ENCODE measurements around the gene PLET1. TPM values are rescaled to one million over a fixed set of nuclear protein-coding genes. Genes with fewer than 3 reads are reported as not detected.
A peak's percentile ranks its signal among the peaks of the same experiment; 100 is the strongest.

Gene PLET1
- total and polyA plus RNA-seq, 3 experiments from 2014 or later: not detected

DNA sequence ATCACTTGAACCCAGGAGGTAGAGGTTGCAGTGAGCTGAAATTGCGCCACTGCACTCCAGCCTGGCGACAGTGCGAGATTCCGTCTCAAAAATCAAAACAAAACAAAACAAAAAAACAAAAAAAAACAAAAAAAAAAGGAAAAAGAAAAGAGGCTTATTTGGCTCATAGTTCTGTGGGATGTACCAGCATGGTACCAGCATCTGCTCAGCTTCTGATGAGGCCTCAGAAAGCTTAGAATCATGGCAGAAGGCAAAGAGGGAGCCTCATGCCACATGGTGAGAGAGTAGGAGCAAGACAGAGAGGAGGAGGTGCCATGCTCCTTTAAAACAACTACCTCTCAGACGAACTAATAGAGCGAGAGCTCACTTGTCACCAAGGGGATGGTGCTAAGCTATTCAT, 45.0 kb downstream of the PLET1 start:
- Histone ChIP-seq H3K36me3 (ENCODE audit: insufficient read depth, low read length) (no peaks in the 10 kb centered on the region), H3K27me3 (ENCODE audit: insufficient read depth, low read length, poor library complexity, severe bottlenecking) (no peaks in the 10 kb centered on the region), H3K9me3 (ENCODE audit: low read length) (no peaks in the 10 kb centered on the region), H3K4me3 (ENCODE audit: low read length) (no peak overlapping the region), H3K27ac (ENCODE audit: low read depth, low read length) (no peak overlapping the region), H3K4me1 (ENCODE audit: insufficient read depth, low read length) (no peaks in the 10 kb centered on the region)
- Mint-ChIP-seq H3K9me3 (no peaks in the 10 kb centered on the region), H3K27ac (no peak overlapping the region), H3K4me1 (peaks cover 4 to 8% (median 5%) of the 10 kb centered on the region in 3 donors), H3K36me3 (no peaks in the 10 kb centered on the region), H3K27me3 (peaks cover 0 to 9% of the 10 kb centered on the region in 2 donors), H3K4me3 (no peak overlapping the region)
- ChIA-PET POLR2A (no interaction called here), CTCF (interaction anchor here (3.4 kb wide), 1 partner anchor 65 kb away, joined by 20 read pairs; no protein-coding TSS in a partner anchor)
- DNase-seq: no peak

DNA sequence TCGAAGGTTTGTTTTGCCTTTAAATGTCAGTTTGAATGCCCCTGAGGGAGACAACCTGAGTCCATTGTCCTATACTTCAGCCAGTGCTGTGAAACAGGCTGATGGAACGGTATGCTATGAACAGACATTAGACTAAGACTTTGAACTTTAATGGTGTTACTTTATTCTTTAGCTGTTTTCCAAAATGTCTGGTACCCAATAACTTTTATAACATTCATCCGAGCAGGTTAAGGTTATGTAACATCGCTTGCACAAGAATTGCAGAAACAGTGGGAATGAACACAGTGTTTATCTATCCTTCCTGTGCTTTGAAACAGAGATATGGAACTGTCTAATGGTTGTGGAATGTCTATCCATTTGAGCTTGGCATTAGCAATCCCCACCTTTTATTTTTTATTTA, 46.9 kb downstream of the PLET1 start:
- DNase-seq: no peak
- CTCF ChIA-PET: interaction anchor here (3.4 kb wide), 1 partner anchor 66 kb away, joined by 20 read pairs; no protein-coding TSS in a partner anchor
- peaks cover 0 to 15% of the 10 kb centered on the region in 2 donors for H3K27me3 Mint-ChIP-seq
- no peak overlapping the region for H3K4me3 ChIP-seq (ENCODE audit: low read length)
- no peaks in the 10 kb centered on the region for H3K27me3 ChIP-seq (ENCODE audit: insufficient read depth, low read length, poor library complexity, severe bottlenecking)
- H3K36me3 Mint-ChIP-seq: no peaks in the 10 kb centered on the region
- POLR2A ChIA-PET: no interaction called here
- no peak overlapping the region for H3K4me3 Mint-ChIP-seq
- H3K27ac ChIP-seq (ENCODE audit: low read depth, low read length): no peak overlapping the region
- no peaks in the 10 kb centered on the region for H3K9me3 ChIP-seq (ENCODE audit: low read length)
- H3K4me1 Mint-ChIP-seq: peaks cover 0 to 5% (median 0%) of the 10 kb centered on the region in 3 donors
- no peaks in the 10 kb centered on the region for H3K36me3 ChIP-seq (ENCODE audit: insufficient read depth, low read length)
- H3K9me3 Mint-ChIP-seq: no peaks in the 10 kb centered on the region
- no peaks in the 10 kb centered on the region for H3K4me1 ChIP-seq (ENCODE audit: insufficient read depth, low read length)
- no peak overlapping the region for H3K27ac Mint-ChIP-seq

DNA sequence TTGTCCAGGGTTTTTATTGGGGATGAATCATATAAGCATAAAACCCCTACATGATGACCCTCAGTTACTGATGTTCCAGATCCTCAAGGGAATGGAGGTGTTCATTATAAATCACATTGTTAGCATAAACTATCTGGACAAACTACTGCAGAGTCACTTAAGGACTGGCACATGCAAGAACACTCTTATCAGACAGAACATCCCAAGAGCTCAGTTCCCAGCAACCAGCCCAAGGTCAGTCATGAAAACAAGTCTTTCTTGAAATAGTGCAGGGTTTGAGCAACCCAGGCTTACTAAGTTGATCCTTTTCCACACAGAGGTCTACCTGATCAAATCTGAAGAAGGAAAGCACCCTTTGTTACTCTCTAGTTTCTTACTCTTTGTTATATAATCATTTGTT, 48.0 kb downstream of the PLET1 start:
- no peak for DNase-seq
- ChIA-PET CTCF (interaction anchor here (0.6 to 3.4 kb wide), 3 partner anchors 68 to 343 kb away, joined by 3 to 20 read pairs (median 3); no protein-coding TSS in a partner anchor), POLR2A (no interaction called here)
- no peaks in the 10 kb centered on the region for H3K36me3 Mint-ChIP-seq
- H3K4me1 ChIP-seq (ENCODE audit: insufficient read depth, low read length): no peaks in the 10 kb centered on the region
- no peaks in the 10 kb centered on the region for H3K36me3 ChIP-seq (ENCODE audit: insufficient read depth, low read length)
- peaks cover 2 to 20% of the 10 kb centered on the region in 2 donors for H3K27me3 Mint-ChIP-seq
- no peak overlapping the region for H3K4me3 Mint-ChIP-seq
- no peaks in the 10 kb centered on the region for H3K9me3 ChIP-seq (ENCODE audit: low read length)
- no peak overlapping the region for H3K4me3 ChIP-seq (ENCODE audit: low read length)
- H3K9me3 Mint-ChIP-seq: no peaks in the 10 kb centered on the region
- H3K27me3 ChIP-seq (ENCODE audit: insufficient read depth, low read length, poor library complexity, severe bottlenecking): no peaks in the 10 kb centered on the region
- peaks cover 0 to 5% (median 0%) of the 10 kb centered on the region in 3 donors for H3K4me1 Mint-ChIP-seq
- H3K27ac Mint-ChIP-seq: no peak overlapping the region
- no peak overlapping the region for H3K27ac ChIP-seq (ENCODE audit: low read depth, low read length)

DNA sequence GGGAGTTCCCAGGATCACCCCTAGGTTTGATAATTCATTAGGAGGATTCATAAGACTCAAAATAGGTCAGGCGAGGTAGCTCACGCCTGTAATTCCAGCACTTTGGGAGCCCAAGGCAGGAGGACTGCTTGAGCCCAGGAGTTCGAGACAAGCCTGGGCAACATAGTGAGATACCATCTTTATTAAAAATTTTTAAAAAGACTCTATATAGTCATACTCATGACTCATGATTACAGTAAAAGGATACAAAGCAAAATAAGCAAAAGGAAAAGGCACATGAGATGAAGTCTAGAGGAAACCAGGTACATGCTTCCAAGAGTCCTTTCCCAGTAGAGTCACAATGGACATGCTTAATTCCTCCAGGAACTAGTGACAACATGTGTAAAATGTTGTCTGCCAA, 48.4 kb downstream of the PLET1 start:
- no peak overlapping the region for H3K4me3 ChIP-seq (ENCODE audit: low read length)
- Mint-ChIP-seq H3K4me1 (peaks cover 0 to 5% (median 0%) of the 10 kb centered on the region in 3 donors), H3K27me3 (peaks cover 2 to 20% of the 10 kb centered on the region in 2 donors), H3K4me3 (no peak overlapping the region), H3K27ac (no peak overlapping the region), H3K36me3 (no peaks in the 10 kb centered on the region), H3K9me3 (no peaks in the 10 kb centered on the region)
- no peaks in the 10 kb centered on the region for H3K4me1 ChIP-seq (ENCODE audit: insufficient read depth, low read length)
- H3K27ac ChIP-seq (ENCODE audit: low read depth, low read length): no peak overlapping the region
- no peaks in the 10 kb centered on the region for H3K36me3 ChIP-seq (ENCODE audit: insufficient read depth, low read length)
- no peak for DNase-seq
- H3K27me3 ChIP-seq (ENCODE audit: insufficient read depth, low read length, poor library complexity, severe bottlenecking): no peaks in the 10 kb centered on the region
- CTCF ChIA-PET: interaction anchor here (0.6 to 0.8 kb wide), 2 partner anchors 68 to 344 kb away, joined by 3 read pairs; no protein-coding TSS in a partner anchor
- POLR2A ChIA-PET: no interaction called here
- H3K9me3 ChIP-seq (ENCODE audit: low read length): no peaks in the 10 kb centered on the region

DNA sequence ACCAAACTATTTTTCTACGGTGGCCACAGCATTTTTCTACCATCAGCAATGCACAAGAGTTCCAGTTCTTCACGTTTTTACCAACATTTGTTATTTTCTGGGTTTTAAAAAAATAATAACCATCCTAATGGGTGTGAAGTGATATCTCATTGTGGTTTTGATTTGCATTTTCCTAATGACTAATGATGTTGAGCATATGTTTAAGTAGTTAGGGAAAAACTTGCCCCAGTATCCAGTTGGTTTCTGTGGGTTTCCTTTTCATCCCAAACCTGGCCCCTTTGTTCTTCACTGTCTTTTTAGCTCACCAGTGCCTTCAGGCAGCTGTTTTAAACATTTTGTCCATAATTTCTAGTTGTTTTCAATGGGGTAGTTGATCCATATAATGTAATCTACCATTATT, 49.1 kb downstream of the PLET1 start:
- Histone ChIP-seq H3K27ac (ENCODE audit: low read depth, low read length) (no peak overlapping the region), H3K27me3 (ENCODE audit: insufficient read depth, low read length, poor library complexity, severe bottlenecking) (no peaks in the 10 kb centered on the region), H3K4me3 (ENCODE audit: low read length) (no peak overlapping the region), H3K9me3 (ENCODE audit: low read length) (no peaks in the 10 kb centered on the region), H3K36me3 (ENCODE audit: insufficient read depth, low read length) (no peaks in the 10 kb centered on the region), H3K4me1 (ENCODE audit: insufficient read depth, low read length) (no peaks in the 10 kb centered on the region)
- CTCF ChIA-PET: no interaction called here
- POLR2A ChIA-PET: no interaction called here
- peaks cover 0 to 5% (median 0%) of the 10 kb centered on the region in 3 donors for H3K4me1 Mint-ChIP-seq
- H3K27me3 Mint-ChIP-seq: peaks cover 2 to 24% of the 10 kb centered on the region in 2 donors
- H3K27ac Mint-ChIP-seq: no peak overlapping the region
- peaks cover 0 to 4% (median 0%) of the 10 kb centered on the region in 3 donors for H3K36me3 Mint-ChIP-seq
- no peak for DNase-seq
- peak overlapping the region in 1 of 7 donors; percentile 17 for H3K4me3 Mint-ChIP-seq
- H3K9me3 Mint-ChIP-seq: peaks cover 0 to under 1% (median 0%) of the 10 kb centered on the region in 5 donors

DNA sequence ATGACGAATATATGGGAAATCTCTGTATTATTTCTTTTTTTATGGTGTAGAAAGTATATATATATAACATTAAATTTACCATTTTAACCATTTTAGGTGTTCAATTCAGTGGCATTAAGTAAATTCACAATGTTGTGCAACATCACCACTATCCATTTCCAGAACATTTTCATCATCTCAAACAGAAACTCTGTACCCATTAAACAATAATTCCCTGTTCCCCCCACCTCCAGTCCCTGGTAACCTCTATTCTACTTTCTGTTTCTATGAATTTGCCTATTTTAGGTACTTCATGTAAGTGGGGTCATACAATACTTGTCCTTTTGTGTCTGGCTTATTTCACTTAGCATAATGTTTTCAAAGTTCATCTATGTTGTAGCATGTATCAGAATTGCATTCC, 49.8 kb downstream of the PLET1 start:
- no peak overlapping the region for H3K4me3 Mint-ChIP-seq
- H3K9me3 ChIP-seq (ENCODE audit: low read length): no peaks in the 10 kb centered on the region
- H3K27ac ChIP-seq (ENCODE audit: low read depth, low read length): no peak overlapping the region
- peaks cover 0 to 2% (median 0%) of the 10 kb centered on the region in 5 donors for H3K9me3 Mint-ChIP-seq
- H3K4me3 ChIP-seq (ENCODE audit: low read length): no peak overlapping the region
- DNase-seq: no peak
- H3K4me1 ChIP-seq (ENCODE audit: insufficient read depth, low read length): no peaks in the 10 kb centered on the region
- H3K27me3 Mint-ChIP-seq: peaks cover 2 to 25% of the 10 kb centered on the region in 2 donors
- H3K36me3 Mint-ChIP-seq: peaks cover 0 to 4% (median 0%) of the 10 kb centered on the region in 3 donors
- H3K27me3 ChIP-seq (ENCODE audit: insufficient read depth, low read length, poor library complexity, severe bottlenecking): no peaks in the 10 kb centered on the region
- H3K27ac Mint-ChIP-seq: peak overlapping the region in 1 of 8 donors; percentile 24
- CTCF ChIA-PET: no interaction called here
- POLR2A ChIA-PET: no interaction called here
- peaks cover 0 to 5% (median 0%) of the 10 kb centered on the region in 3 donors for H3K4me1 Mint-ChIP-seq
- H3K36me3 ChIP-seq (ENCODE audit: insufficient read depth, low read length): no peaks in the 10 kb centered on the region

DNA sequence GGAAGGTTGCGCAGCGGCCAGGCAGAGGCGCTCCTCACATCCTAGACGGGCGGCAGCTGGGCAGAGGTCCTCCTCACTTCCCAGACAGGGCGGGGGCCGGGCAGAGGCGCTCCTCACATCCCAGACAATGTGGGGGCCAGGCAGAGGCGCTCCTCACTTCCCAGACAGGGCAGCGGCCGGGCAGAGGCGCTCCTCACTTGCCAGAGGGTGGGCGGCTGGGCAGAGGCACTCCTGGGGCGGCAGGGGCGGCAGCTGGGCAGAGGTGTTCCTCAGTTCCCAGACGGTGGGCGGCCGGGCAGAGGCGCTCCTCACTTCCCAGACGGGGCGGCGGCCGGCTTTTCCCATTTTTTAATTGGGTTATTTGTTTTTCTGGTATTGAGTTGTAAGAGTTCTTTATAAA, 54.6 kb downstream of the PLET1 start:
- no peaks in the 10 kb centered on the region for H3K36me3 ChIP-seq (ENCODE audit: insufficient read depth, low read length)
- Mint-ChIP-seq H3K4me1 (no peaks in the 10 kb centered on the region), H3K27ac (no peak overlapping the region), H3K36me3 (peaks cover 0 to 8% (median 3%) of the 10 kb centered on the region in 3 donors), H3K27me3 (peaks cover 2 to 18% of the 10 kb centered on the region in 2 donors), H3K4me3 (no peak overlapping the region), H3K9me3 (peaks cover 0 to 2% (median 0%) of the 10 kb centered on the region in 5 donors)
- no peaks in the 10 kb centered on the region for H3K4me1 ChIP-seq (ENCODE audit: insufficient read depth, low read length)
- no peak overlapping the region for H3K27ac ChIP-seq (ENCODE audit: low read depth, low read length)
- CTCF ChIA-PET: no interaction called here
- H3K27me3 ChIP-seq (ENCODE audit: insufficient read depth, low read length, poor library complexity, severe bottlenecking): no peaks in the 10 kb centered on the region
- no peaks in the 10 kb centered on the region for H3K9me3 ChIP-seq (ENCODE audit: low read length)
- no peak overlapping the region for H3K4me3 ChIP-seq (ENCODE audit: low read length)
- no peak for DNase-seq
- POLR2A ChIA-PET: no interaction called here

DNA sequence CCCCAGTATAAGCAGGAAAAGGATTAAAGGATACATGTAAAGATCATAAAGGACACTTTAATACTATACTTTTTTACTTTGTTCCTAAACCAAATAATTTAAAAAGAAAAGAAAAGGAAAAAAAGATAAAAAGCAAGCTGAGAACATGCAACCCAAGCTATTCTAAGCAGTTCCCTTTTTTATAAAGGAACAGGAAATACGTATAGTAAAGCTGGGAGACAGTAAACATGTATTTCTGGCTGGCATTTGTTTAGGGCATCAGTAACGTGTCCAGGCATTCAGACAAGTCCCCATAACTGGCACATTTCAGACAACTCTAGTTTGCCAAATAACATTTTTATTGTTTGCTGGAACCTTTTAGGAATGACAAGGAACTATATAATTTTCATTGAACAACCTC, 60.4 kb downstream of the PLET1 start:
- Mint-ChIP-seq H3K27me3 (peaks cover 3 to 8% of the 10 kb centered on the region in 2 donors), H3K27ac (no peak overlapping the region), H3K36me3 (peaks cover 0 to 9% (median 3%) of the 10 kb centered on the region in 3 donors), H3K4me1 (no peaks in the 10 kb centered on the region), H3K4me3 (no peak overlapping the region), H3K9me3 (peaks cover 0 to 5% (median 0%) of the 10 kb centered on the region in 5 donors)
- DNase-seq: no peak
- Histone ChIP-seq H3K27ac (ENCODE audit: low read depth, low read length) (no peak overlapping the region), H3K27me3 (ENCODE audit: insufficient read depth, low read length, poor library complexity, severe bottlenecking) (no peaks in the 10 kb centered on the region), H3K9me3 (ENCODE audit: low read length) (no peaks in the 10 kb centered on the region), H3K4me3 (ENCODE audit: low read length) (no peak overlapping the region), H3K36me3 (ENCODE audit: insufficient read depth, low read length) (no peaks in the 10 kb centered on the region), H3K4me1 (ENCODE audit: insufficient read depth, low read length) (no peaks in the 10 kb centered on the region)
- POLR2A ChIA-PET: interaction anchor here (0.6 kb wide), 1 partner anchor 320 kb away, joined by 3 read pairs; no protein-coding TSS in a partner anchor
- CTCF ChIA-PET: no interaction called here

All from CD8-positive, alpha-beta memory T cell (primary cell).